Tibial nerve (tissue), 4 donors: ENCODE results near the gene SLC66A3. TPM values are rescaled to one million over a fixed set of nuclear protein-coding genes. Genes with fewer than 3 reads are reported as not detected.
A peak's percentile ranks its signal among the peaks of the same experiment; 100 is the strongest.

ENCODE experiments used
- DNase-seq, 2 donors: peaks; one replicate each; pipeline ENCODE4 v3.0.0-alpha.2; 2019; ENCODE audit warnings: low spot score in 2 of 2
- H3K27ac ChIP-seq, 4 donors: fragments of 200-600 bp; sonication (generic) in 3 of 4; one replicate each; pipeline ENCODE4 v1.5.1; 2017 to 2019; ENCODE audit warnings: mild to moderate bottlenecking in 1 of 4
- H3K27me3 ChIP-seq, 2 donors: fragments of 200-600 bp; sonication (generic) in 1 of 2; one replicate each; pipeline versions ENCODE4 v1.5.1 to v1.6.0; 2017 to 2019
- H3K36me3 ChIP-seq, 3 donors: fragments of 200-600 bp; sonication (generic); one replicate each; pipeline ENCODE4 v1.5.1; 2018 to 2019
- H3K4me1 ChIP-seq, 4 donors: fragments of 200-600 bp; sonication (generic) in 3 of 4; one replicate each; pipeline ENCODE4 v1.5.1; 2017 to 2019
- H3K4me3 ChIP-seq, 4 donors: fragments of 200-600 bp; sonication (generic) in 3 of 4; one replicate each; pipeline ENCODE4 v1.5.1; 2017 to 2019; ENCODE audit warnings: mild to moderate bottlenecking in 1 of 4, moderate library complexity in 1 of 4
- H3K9me3 ChIP-seq, 4 donors: fragments of 200-600 bp; sonication (generic) in 3 of 4; one replicate each; pipeline ENCODE4 v1.5.1; 2017 to 2019
- EP300 ChIP-seq, 2 donors: sonication (generic); formaldehyde crosslinking; IDR thresholded peaks; one replicate each; pipeline ENCODE4 v1.6.1; 2017; ENCODE audit warnings: antibody characterized with exemption in 2 of 2, mild to moderate bottlenecking in 1 of 2
- POLR2A ChIP-seq, 2 donors: fragments of 450-650 bp; IDR thresholded peaks; one replicate each; pipeline ENCODE4 v1.6.1; 2017; ENCODE audit warnings: antibody characterized with exemption in 2 of 2, mild to moderate bottlenecking in 2 of 2, moderate library complexity in 2 of 2
- WGBS, 2 donors: methylation state at CpG; one replicate each; pipeline ENCODE4 v1.1.5; 2018; 5-methylcytosine and 5-hydroxymethylcytosine counted together
- total RNA-seq, 4 donors: library from RNA; depleted of rRNA; stranded (reverse); fragments of >200 nt; gene quantifications; one replicate each; pipeline ENCODE4 v1.1.0, GENCODE V29; 2016
- TF ChIP-seq, protein P1 (sequence below), 5 experiments: fragments of 200-600 bp in 3 of 5; fragments of 450-650 bp in 2 of 5; sonication (generic) in 3 of 5; IDR thresholded peaks; one replicate each; pipeline ENCODE4 v1.5.1; 2016 to 2019; ENCODE audit warnings: antibody characterized with exemption in 5 of 5, mild to moderate bottlenecking in 3 of 5, moderate library complexity in 2 of 5

Gene SLC66A3
- total RNA-seq, result 100 to 1,000 TPM in 3 of 4 donors, 10 to 100 TPM in 1; 49.8 to 120 (median 112) TPM

DNA sequence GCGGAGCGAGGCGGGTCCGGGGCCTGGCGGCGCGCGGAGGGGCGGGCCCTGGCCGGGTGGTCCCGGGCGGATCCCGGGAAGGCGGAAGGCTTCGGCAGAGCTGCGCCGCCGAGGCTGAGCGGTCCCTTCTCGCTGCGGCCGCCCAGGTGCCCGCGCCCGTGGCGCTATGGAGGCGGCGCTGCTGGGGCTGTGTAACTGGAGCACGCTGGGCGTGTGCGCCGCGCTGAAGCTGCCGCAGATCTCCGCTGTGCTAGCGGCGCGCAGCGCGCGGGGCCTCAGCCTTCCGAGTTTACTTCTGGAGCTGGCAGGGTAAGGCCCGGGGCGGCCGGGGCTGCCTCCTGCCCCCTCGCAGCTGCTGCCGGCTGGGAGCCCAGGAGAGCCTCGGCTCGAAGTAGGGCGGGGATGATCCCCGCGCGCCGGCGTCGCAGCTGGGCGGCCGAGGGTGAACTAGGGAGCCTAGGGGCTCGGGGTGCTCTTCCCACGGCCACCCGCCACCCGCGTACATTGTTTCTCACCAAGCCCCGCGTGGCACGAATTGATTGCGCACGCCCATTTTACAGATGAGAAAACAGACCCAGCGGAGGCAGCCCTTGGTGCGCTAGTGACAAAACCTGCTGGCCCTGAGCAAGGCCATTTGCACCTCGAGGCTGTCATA, at the start of gene SLC66A3:
Gene SLC66A3, plus strand, starts transcription at position 87 of the 655 bp plus-strand sequence. Its CDS starts 80 bp downstream, at position 167.
- peaks cover 0 to 35% (median 23%) of the 10 kb centered on the region in 4 donors for H3K4me1 ChIP-seq
- peak within 1 kb of the TSS; percentile 55 to 96 (median 94) for H3K4me3 ChIP-seq
- WGBS, 2 donors, result 7 to 9% methylated on average over 16 to 22 of the region's 71 CpGs
- H3K9me3 ChIP-seq, result no peaks in the 10 kb centered on the region
- TF ChIP-seq EP300 (IDR thresholded peaks at IDR 0.05) (peak in 1 of 2 donors; percentile 78), POLR2A (IDR thresholded peaks at IDR 0.05) (peak; percentile 77 to 85)
- TF ChIP-seq, protein P1, sequence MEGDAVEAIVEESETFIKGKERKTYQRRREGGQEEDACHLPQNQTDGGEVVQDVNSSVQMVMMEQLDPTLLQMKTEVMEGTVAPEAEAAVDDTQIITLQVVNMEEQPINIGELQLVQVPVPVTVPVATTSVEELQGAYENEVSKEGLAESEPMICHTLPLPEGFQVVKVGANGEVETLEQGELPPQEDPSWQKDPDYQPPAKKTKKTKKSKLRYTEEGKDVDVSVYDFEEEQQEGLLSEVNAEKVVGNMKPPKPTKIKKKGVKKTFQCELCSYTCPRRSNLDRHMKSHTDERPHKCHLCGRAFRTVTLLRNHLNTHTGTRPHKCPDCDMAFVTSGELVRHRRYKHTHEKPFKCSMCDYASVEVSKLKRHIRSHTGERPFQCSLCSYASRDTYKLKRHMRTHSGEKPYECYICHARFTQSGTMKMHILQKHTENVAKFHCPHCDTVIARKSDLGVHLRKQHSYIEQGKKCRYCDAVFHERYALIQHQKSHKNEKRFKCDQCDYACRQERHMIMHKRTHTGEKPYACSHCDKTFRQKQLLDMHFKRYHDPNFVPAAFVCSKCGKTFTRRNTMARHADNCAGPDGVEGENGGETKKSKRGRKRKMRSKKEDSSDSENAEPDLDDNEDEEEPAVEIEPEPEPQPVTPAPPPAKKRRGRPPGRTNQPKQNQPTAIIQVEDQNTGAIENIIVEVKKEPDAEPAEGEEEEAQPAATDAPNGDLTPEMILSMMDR (IDR thresholded peaks at IDR 0.05), result peak in 1 of 5 experiments; percentile 49
- no peak for DNase-seq
- peaks cover 0 to 5% (median 0%) of the 10 kb centered on the region in 3 donors for H3K36me3 ChIP-seq
- peak within 1 kb of the TSS; percentile 60 to 95 (median 93) for H3K27ac ChIP-seq
- no peaks in the 10 kb centered on the region for H3K27me3 ChIP-seq

DNA sequence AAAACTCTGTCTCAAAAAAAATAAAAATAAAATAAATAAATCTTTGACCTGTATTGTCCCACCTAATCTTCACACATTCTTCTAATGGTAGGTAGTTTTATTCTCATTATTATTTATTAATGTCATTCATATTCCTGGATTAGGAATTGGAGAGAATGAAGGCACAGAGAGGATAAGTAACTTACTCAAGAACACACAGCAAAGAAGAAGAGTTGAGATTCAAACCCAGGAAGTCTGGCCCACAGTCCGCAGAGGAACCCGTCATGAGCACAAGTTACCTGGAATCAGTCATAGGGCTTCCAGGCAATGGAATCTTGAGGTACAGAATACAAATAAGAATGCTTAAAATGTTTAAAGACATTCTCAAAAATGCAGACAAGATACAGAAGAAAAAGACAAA, 46.3 kb upstream of the SLC66A3 start:
- no peak overlapping the region for H3K4me3 ChIP-seq
- 95 to 98% methylated on average over 2 of the region's 2 CpGs for WGBS, 2 donors

DNA sequence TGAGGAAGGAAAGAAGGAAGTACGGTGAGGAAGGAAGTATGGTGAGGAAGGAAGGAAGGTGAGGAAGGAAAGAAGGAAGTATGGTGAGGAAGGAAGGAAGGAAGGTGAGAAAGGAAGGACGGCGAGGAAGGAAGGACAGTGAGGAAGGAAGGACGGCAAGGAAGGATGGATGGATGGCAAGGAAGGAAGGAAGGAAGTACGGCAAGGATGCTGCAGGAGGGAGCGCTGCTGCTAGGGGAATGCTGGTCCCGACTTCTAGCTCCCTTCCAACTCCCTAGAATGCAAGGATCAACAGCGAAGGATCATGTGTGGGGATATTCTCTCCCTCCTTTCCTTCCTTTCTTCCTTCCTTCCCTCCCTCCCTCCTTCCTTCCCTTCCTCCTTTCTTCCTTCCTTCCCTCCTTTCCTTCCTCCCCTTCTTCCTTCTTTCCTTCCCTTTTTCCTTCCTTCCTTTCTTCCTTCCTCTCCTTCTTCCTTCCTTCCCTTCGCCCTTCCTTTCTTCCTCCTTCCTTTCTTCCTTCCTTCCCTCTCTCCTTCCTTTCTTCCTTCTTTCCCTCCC, 42.3 kb upstream of the SLC66A3 start:
- TF ChIP-seq, protein P1 (IDR thresholded peaks at IDR 0.05), result no peak
- TF ChIP-seq POLR2A (IDR thresholded peaks at IDR 0.05), result no peak
- no peak for TF ChIP-seq EP300 (IDR thresholded peaks at IDR 0.05)
- no peaks in the 10 kb centered on the region for H3K27me3 ChIP-seq
- 88 to 90% methylated on average over 9 of the region's 9 CpGs for WGBS, 2 donors
- no peak overlapping the region for H3K4me3 ChIP-seq
- no peaks in the 10 kb centered on the region for H3K4me1 ChIP-seq
- no peaks in the 10 kb centered on the region for H3K36me3 ChIP-seq
- no peak overlapping the region for H3K27ac ChIP-seq
- DNase-seq, result no peak
- H3K9me3 ChIP-seq, result no peaks in the 10 kb centered on the region

More for the DNA sequence above, 46.3 kb upstream of the SLC66A3 start:
- no peak for DNase-seq
- Histone ChIP-seq H3K27ac (no peak overlapping the region), H3K27me3 (no peaks in the 10 kb centered on the region), H3K36me3 (no peaks in the 10 kb centered on the region), H3K4me1 (no peaks in the 10 kb centered on the region), H3K9me3 (no peaks in the 10 kb centered on the region)
- TF ChIP-seq POLR2A (IDR thresholded peaks at IDR 0.05), result no peak
- TF ChIP-seq, protein P1 (IDR thresholded peaks at IDR 0.05), result no peak
- TF ChIP-seq EP300 (IDR thresholded peaks at IDR 0.05), result no peak

DNA sequence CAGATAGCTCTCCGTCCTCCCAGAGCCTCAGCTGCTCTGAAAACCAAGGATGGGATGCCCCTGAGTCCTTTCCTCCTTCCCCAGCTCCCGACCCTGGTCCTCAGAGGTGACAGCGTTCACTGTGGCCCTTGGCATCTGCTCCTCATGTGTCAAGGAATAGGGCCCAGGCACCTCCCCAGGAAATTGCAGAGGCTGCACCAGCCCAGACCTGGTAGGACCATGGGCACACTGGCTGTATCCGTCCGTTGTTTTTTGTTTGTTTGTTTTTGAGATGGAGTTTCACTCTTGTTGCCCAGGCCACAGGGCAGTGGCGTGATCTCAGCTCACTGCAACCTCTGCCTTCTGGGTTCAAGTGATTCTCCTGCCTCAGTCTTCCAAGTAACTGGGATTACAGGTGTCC, 37.5 kb upstream of the SLC66A3 start:
- 71 to 75% methylated on average over 6 of the region's 6 CpGs for WGBS, 2 donors
- no peaks in the 10 kb centered on the region for H3K9me3 ChIP-seq
- peaks cover 0 to 6% (median 0%) of the 10 kb centered on the region in 4 donors for H3K4me1 ChIP-seq
- no peaks in the 10 kb centered on the region for H3K36me3 ChIP-seq
- H3K27me3 ChIP-seq, result no peaks in the 10 kb centered on the region
- TF ChIP-seq EP300 (IDR thresholded peaks at IDR 0.05) (no peak), POLR2A (IDR thresholded peaks at IDR 0.05) (no peak)
- TF ChIP-seq, protein P1 (IDR thresholded peaks at IDR 0.05), result no peak
- no peak overlapping the region for H3K27ac ChIP-seq
- no peak overlapping the region for H3K4me3 ChIP-seq
- no peak for DNase-seq

DNA sequence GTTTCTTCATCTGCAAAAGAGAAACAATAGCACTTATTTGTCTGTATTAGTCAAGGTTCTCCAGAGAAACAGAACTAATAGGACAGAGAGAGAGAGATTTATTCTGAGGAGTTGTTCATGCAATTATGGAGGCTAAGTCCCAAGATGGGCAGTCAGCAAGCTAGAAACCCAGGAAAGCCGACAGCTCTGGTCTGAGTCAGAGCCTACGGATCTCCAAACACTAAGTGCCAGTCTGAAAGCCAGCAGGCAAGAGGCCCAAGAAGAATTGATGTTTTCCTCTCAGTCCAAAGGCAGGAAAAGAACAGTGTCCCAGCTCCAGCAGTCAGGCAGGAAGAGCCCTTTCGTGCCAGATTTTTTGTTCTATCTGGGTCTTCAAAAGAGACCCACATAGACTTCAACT, 36.5 kb upstream of the SLC66A3 start:
- Histone ChIP-seq H3K4me1 (peaks cover 0 to 6% (median 0%) of the 10 kb centered on the region in 4 donors), H3K4me3 (no peak overlapping the region), H3K36me3 (no peaks in the 10 kb centered on the region), H3K27ac (no peak overlapping the region), H3K9me3 (no peaks in the 10 kb centered on the region), H3K27me3 (no peaks in the 10 kb centered on the region)
- no peak for DNase-seq
- WGBS, 2 donors, result 77 to 80% methylated on average over 3 of the region's 3 CpGs
- TF ChIP-seq POLR2A (IDR thresholded peaks at IDR 0.05), result no peak
- TF ChIP-seq EP300 (IDR thresholded peaks at IDR 0.05), result no peak
- TF ChIP-seq, protein P1 (IDR thresholded peaks at IDR 0.05), result no peak
